ENCODE data around the gene BUD31. TPM values are rescaled to one million over a fixed set of nuclear protein-coding genes. Genes with fewer than 3 reads are reported as not detected.
A peak's percentile ranks its signal among the peaks of the same experiment; 100 is the strongest.

The BUD31 gene
- total and polyA plus RNA-seq, 2 of the 13 experiments (the other 11 are each of a cell fraction or from before 2014, with no cell fraction given): 35.1 to 79.1 TPM

DNA sequence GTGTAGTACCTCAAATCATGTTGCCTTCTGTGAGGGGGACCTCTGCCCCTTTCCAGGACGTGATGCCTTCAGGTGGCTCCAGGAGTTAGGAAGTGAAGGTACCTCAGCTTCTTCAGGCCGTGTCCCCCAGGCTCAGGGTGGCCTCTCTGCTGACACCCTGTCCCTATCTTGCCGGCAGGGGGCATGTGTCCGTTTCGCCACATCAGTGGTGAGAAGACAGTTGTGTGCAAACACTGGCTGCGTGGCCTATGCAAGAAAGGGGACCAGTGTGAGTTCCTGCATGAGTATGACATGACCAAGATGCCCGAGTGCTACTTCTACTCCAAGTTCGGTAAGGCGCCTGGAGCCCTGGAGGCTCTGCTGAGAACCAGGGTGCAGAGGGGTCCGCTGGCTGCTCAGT is 39.2 kb downstream of the BUD31 start (continued):
- TF ChIP-seq SKIL (CRISPR knock-in tag; IDR thresholded peaks at IDR 0.05; ENCODE audit: borderline replicate concordance) (no peak), STAG1 (CRISPR knock-in tag; IDR thresholded peaks at IDR 0.05) (peak; percentile 63)

- Histone ChIP-seq H3K9ac (ENCODE audit: insufficient read depth, low read depth, low read length) (no peak overlapping the region), H2AFZ (ENCODE audit: low read length) (no peak overlapping the region), H3K27ac (ENCODE audit: extremely low read length, insufficient read depth, low read length) (no peak overlapping the region), H3K4me1 (ENCODE audit: insufficient read depth, low read length) (no peaks in the 10 kb centered on the region), H3K9me3 (ENCODE audit: low read length) (no peaks in the 10 kb centered on the region), H3K27me3 (ENCODE audit: control insufficient read depth in 1 of 2, insufficient read depth in 2 of 2, low read length in 2 of 2) (no peaks in the 10 kb centered on the region), H3K79me2 (ENCODE audit: insufficient read depth, low read length) (no peaks in the 10 kb centered on the region), H3K4me2 (ENCODE audit: low read depth, low read length) (no peak overlapping the region), H4K20me1 (ENCODE audit: insufficient read depth, low read length) (peaks cover 2% of the 10 kb centered on the region; the same call in 1 of the 2 replicates), H3K4me3 (replicated peaks in 1 of 3; ENCODE audit: insufficient read depth in 1 of 3, low read depth in 2 of 3, low read length in 3 of 3) (no peak overlapping the region), H3K36me3 (replicated peaks in 1 of 2; ENCODE audit: control insufficient read depth in 1 of 2, insufficient read depth in 2 of 2, low read length in 2 of 2) (peaks cover 35 to 84% of the 10 kb centered on the region in 2 experiments)
- 98% methylated on average over 7 of the region's 10 CpGs for WGBS (ENCODE audit: low lambda C conversion rate)
- intact Hi-C loops (cut with micrococcal nuclease; ENCODE audit: unreplicated experiment): no loop called here
- no peak for ATAC-seq
- TF ChIP-seq ZNF75D (CRISPR knock-in tag; IDR thresholded peaks at IDR 0.05; ENCODE audit: borderline replicate concordance) (no peak), DNMT1 (CRISPR knock-in tag; IDR thresholded peaks at IDR 0.05) (no peak), HMG20A (CRISPR knock-in tag; IDR thresholded peaks at IDR 0.05; ENCODE audit: borderline replicate concordance) (no peak), ZNF335 (CRISPR knock-in tag; IDR thresholded peaks at IDR 0.05) (no peak)
- TF ChIP-seq, protein P1, sequence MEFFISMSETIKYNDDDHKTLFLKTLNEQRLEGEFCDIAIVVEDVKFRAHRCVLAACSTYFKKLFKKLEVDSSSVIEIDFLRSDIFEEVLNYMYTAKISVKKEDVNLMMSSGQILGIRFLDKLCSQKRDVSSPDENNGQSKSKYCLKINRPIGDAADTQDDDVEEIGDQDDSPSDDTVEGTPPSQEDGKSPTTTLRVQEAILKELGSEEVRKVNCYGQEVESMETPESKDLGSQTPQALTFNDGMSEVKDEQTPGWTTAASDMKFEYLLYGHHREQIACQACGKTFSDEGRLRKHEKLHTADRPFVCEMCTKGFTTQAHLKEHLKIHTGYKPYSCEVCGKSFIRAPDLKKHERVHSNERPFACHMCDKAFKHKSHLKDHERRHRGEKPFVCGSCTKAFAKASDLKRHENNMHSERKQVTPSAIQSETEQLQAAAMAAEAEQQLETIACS (CRISPR knock-in tag; IDR thresholded peaks at IDR 0.05): no peak
- BruUV-seq (replicated peaks): no TSS peak
- DNase-seq (ENCODE audit: low spot score): no peak
- FAIRE-seq: no peak
- ChIA-PET CTCF (ENCODE audit: low intra/inter-chr PET ratio, low total read pairs) (no interaction called here), POLR2A (interaction anchor here (1.5 kb wide), 1 partner anchor 10 kb away, joined by 4 read pairs; the partner anchor contains the start of genes CPSF4 and PTCD1)
- in situ Hi-C loops (cut with HindIII; ENCODE audit: extremely low pct_ligation_motif_present, low pct_unique_long_range_greater_than_20kb): no loop called here
Observed at GRCh38 chr7:99448855-99449254, 40.1 kb downstream of the BUD31 start.

Data from HepG2 (cell line).